Left renal cortex interstitium (tissue), 4 donors: ENCODE data around the gene LRP2BP. TPM values are rescaled to one million over a fixed set of nuclear protein-coding genes. Genes with fewer than 3 reads are reported as not detected.
"Not testable (repeated sequence)": the region's sequence is repeated elsewhere in the genome, so short reads cannot be mapped to it uniquely, and the experiment has no call there.

ENCODE experiments used
- DNase-seq, 4 donors: peaks; one replicate each; pipeline ENCODE4 v3.0.0-alpha.2; 2013; ENCODE audit warnings: low read depth in 4 of 4, low spot score in 2 of 4, missing footprints in 1 of 4
- polyA plus RNA-seq, 4 donors: library from polyadenylated mRNA; unstranded; fragments of 120-200 nt; gene quantifications; one replicate each; pipeline ENCODE4 v1.2.1, GENCODE V29; 2013; ENCODE audit not compliant: insufficient read length in 4 of 4

LRP2BP gene
- polyA plus RNA-seq, 4 donors, result 2.0 to 7.3 (median 3.4) TPM

GRCh38 chr4:185362570-185362969 is 33.2 kb downstream of the LRP2BP start:
- not testable (repeated sequence) for DNase-seq

- no peak for DNase-seq
These were observed 33.9 kb downstream of the LRP2BP start for GRCh38 chr4:185361872-185362271.

- DNase-seq, result no peak
These were observed 35.8 kb downstream of the LRP2BP start for GRCh38 chr4:185359767-185360446.

- DNase-seq, result no peak
These were observed 36.8 kb downstream of the LRP2BP start for GRCh38 chr4:185358959-185359358.

DNA sequence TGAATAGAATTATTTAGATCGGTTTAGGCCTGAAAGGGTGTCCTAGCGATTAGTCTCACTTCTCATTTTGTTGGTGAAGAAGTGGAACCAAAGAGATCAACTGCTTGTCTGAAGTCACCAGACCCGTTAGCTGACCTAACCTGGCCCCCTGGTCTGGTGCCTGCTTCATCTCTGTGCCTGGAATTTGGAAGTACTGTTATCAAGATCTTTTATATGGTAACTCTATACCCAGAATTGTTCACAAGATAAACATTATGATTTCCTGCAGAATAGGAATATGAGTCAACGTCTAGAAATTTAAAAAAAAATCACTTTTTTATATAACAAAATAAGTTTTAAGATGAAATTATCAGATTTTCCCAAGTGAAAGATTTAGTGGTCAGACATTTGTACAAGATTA is 37.2 kb downstream of the LRP2BP start:
- no peak for DNase-seq

DNA sequence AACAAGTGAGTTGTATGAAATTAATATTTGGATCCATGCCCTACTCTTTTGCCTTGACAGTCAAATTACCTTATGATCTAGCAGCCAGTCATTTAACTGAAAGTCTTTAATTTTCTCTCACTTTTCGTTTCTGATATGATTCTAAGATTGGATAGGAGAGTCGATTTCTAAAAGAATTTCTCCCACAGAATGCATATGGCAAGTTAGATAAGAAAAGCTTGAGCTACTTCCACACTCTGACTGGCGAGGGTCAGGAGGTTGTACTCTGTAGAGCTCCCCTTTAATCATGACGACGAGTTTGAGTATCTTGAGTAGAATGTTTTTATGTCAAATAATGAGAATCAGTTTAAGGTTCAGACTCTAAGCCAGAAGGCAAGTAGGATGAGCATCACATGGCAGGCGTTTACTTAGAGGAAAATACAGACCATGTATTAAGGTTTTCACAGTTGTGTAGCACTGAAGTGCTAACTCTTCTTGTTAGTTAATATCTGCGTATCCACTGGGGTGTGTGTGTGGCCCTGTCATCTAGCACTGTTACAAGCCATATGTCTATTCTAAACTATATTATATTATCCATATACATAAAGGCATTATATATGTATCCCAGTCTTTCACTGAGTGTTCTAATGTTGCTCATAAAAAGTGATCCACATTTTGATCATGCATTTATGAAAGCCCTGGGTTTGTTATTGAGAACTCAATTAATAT is 37.8 kb downstream of the LRP2BP start:
- DNase-seq, result no peak

GRCh38 chr4:185357211-185357610 is 38.5 kb downstream of the LRP2BP start:
- DNase-seq, result no peak

- no peak for DNase-seq
These were observed 43.0 kb downstream of the LRP2BP start for GRCh38 chr4:185352741-185353140.

GRCh38 chr4:185352202-185352601 is 43.5 kb downstream of the LRP2BP start:
- no peak for DNase-seq

- DNase-seq, result no peak
These were observed 44.0 kb downstream of the LRP2BP start for GRCh38 chr4:185351691-185352090.

GRCh38 chr4:185346975-185347601 is 48.6 kb downstream of the LRP2BP start:
- no peak for DNase-seq

DNA sequence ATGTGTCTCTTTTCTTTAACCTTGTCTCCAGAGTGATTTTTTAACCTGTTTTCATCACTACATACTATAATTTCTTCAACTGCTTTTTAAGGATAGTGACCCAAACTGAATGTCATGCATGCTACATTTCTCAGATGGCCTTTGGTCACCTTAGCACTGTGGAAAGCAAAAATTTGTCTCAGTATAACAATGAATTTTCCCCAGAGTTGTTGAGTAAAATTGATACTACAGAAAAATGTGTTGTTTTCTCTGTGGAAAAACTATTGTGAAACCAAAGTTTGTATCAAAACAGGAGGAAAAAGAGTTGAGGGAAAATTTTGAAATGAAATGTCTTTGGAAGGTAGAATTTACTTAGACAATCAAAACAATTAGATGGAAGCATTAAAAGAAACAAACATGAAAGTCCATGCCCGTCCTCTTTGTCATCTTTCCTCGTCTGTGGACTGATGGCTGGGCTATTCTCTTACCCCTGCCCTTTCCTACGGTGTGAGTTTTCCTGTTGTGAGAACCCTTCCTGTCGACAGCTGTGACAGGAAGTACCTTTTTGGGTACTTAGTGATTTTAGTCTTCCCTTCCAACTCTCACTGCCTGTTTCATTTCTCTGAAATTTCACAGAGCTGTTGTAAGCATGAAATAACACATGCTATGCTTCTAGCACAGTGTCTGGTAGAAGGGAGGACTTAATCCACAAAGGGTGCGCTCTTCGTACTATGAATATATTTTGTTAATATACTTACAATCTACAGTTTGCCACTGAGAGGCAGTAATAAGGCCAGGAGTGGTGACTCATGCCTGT is 50.8 kb downstream of the LRP2BP start:
- no peak for DNase-seq

- no peak for DNase-seq
These were observed 51.8 kb downstream of the LRP2BP start for GRCh38 chr4:185343726-185344581.

DNA sequence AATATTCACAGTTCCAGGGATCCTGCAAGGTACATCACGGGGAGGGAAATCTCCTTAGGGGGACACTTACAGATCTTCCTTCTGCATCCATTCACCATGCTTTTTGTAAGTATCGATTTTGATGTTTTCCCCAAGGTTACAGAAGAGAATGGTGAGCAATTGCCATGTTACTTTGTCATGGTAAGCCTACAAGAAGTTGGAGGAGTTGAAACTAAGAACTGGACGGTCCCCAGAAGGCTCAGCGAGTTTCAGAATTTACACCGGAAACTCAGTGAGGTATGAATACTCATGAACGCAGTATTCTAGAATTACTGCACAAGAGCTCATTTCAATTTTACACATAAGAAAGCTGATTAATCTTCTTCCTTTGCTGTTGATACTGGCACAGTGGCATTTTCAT is 53.9 kb downstream of the LRP2BP start:
- DNase-seq, result no peak

DNA sequence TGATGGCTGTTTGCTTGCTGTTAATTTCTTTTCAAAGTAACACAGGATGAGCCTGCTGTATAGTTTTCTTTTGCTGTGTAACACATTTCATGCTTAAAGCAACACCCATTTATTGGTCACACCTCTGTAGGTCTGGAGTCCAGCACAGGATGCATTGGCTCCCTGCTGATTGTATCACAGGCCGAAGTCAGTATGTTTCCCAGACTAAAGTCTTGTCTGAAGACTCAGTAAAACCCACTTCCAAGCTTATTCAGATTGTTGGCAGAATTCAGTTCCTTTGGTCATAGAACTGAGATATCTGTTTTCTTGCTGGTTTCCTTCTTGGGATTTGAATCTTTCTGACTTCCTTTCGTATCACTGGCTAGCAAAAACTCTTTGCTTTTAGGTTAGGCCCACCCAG is 54.3 kb downstream of the LRP2BP start:
- no peak for DNase-seq

- DNase-seq, result no peak
These were observed 55.8 kb downstream of the LRP2BP start for GRCh38 chr4:185339941-185340340.

- DNase-seq, result no peak
These were observed 60.1 kb downstream of the LRP2BP start for GRCh38 chr4:185335579-185335978.

GRCh38 chr4:185334326-185334725 is 61.4 kb downstream of the LRP2BP start:
- DNase-seq, result no peak

- no peak for DNase-seq
These were observed 62.9 kb downstream of the LRP2BP start for GRCh38 chr4:185332575-185333464.
